Measurements from ENCODE around the gene ZNF485. TPM values are rescaled to one million over a fixed set of nuclear protein-coding genes. Genes with fewer than 3 reads are reported as not detected.

Gene ZNF485
- total RNA-seq (5.1 TPM), polyA plus RNA-seq (ENCODE audit: insufficient read depth in 1 of 8, insufficient read length in 8 of 8, low replicate concordance in 1 of 8) (1 to 10 TPM; 2.5 to 3.4 (median 3.1) TPM)
- long read RNA-seq, donor 1, result 0 reads
- long read RNA-seq, donor 2, result 0 reads
- long read RNA-seq, donor 3, partial matches to known transcripts, result 0 of 1 reads
- long read RNA-seq, donor 3, other reads (novel, unspliced or antisense), result 0 of 1 reads
- long read RNA-seq, donor 4, result 0 reads
- long read RNA-seq, donor 5, partial matches to known transcripts, result 0 of 2 reads
- long read RNA-seq, donor 5, other reads (novel, unspliced or antisense), result 0 of 2 reads
- long read RNA-seq, donor 6, partial matches to known transcripts, result 0 of 2 reads
- long read RNA-seq, donor 6, other reads (novel, unspliced or antisense), result 0 of 2 reads
- long read RNA-seq, donor 7, result 0 reads
- long read RNA-seq, donor 8, partial matches to known transcripts, result 0 of 1 reads
- long read RNA-seq, donor 8, other reads (novel, unspliced or antisense), result 0 of 1 reads
- long read RNA-seq, donor 9, result 0 reads
- long read RNA-seq, donor 10, result 0 reads
- long read RNA-seq, donor 11, partial matches to known transcripts, result 0 of 1 reads
- long read RNA-seq, donor 11, other reads (novel, unspliced or antisense), result 0 of 1 reads

- Histone ChIP-seq H3K4me1 (ENCODE audit: control insufficient read depth, insufficient read depth, low read length) (peaks cover 6% of the 10 kb centered on the region), H3K4me3 (ENCODE audit: low read length) (peak within 1 kb of the TSS; percentile 66), H3K36me3 (ENCODE audit: control insufficient read depth, insufficient read depth, low read length) (peaks cover 13% of the 10 kb centered on the region), H3K9me3 (replicated peaks; ENCODE audit: control insufficient read depth, low read depth, low read length) (no peaks in the 10 kb centered on the region), H3K27ac (ENCODE audit: low read length) (no peak within 1 kb of the TSS), H3K27me3 (ENCODE audit: control insufficient read depth, insufficient read depth, low read length) (no peaks in the 10 kb centered on the region)
- peak; percentile 82 for DNase-seq
- WGBS (ENCODE audit: insufficient coverage), result 1% methylated on average over 52 of the region's 58 CpGs
These were observed at the start of gene ZNF485 for GRCh38 chr10:43606323-43607198. Gene ZNF485 (plus strand): TSS chr10:43606438. CDS start chr10:43607051, 613 bp downstream.

GRCh38 chr10:43557214-43557613 lies 49.0 kb upstream of the ZNF485 start:
- Histone ChIP-seq H3K27me3 (ENCODE audit: control insufficient read depth, insufficient read depth, low read length) (no peaks in the 10 kb centered on the region), H3K27ac (ENCODE audit: low read length) (no peak overlapping the region), H3K4me1 (ENCODE audit: control insufficient read depth, insufficient read depth, low read length) (no peaks in the 10 kb centered on the region), H3K36me3 (ENCODE audit: control insufficient read depth, insufficient read depth, low read length) (peaks cover 26% of the 10 kb centered on the region), H3K4me3 (ENCODE audit: low read length) (no peak overlapping the region), H3K9me3 (replicated peaks; ENCODE audit: control insufficient read depth, low read depth, low read length) (peaks cover 44% of the 10 kb centered on the region)
- DNase-seq, result no peak
- WGBS (ENCODE audit: insufficient coverage), result 100% methylated on average over 1 of the region's 4 CpGs

DNA sequence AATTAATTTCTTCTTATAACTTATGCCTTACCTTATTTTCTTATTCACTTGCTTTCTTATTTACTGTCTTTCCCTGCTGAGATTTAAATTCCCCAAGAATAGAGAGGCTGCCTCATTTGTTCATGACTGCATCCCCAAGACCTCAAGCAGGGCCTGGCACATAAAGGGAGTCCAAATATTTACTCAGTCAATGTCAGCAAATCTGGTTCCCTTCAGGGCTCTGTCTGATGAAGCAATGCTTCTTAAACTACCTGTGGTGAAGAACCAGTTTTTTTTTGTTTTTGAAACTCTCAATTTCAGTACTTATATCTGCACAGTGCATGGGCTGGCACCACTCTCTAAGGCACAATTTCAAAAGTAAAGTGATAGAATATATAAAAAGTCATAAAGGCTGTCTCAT lies 36.6 kb upstream of the ZNF485 start:
- no peak overlapping the region for H3K4me3 ChIP-seq (ENCODE audit: low read length)
- H3K36me3 ChIP-seq (ENCODE audit: control insufficient read depth, insufficient read depth, low read length), result peaks cover 24% of the 10 kb centered on the region
- H3K27ac ChIP-seq (ENCODE audit: low read length), result no peak overlapping the region
- H3K27me3 ChIP-seq (ENCODE audit: control insufficient read depth, insufficient read depth, low read length), result no peaks in the 10 kb centered on the region
- H3K9me3 ChIP-seq (replicated peaks; ENCODE audit: control insufficient read depth, low read depth, low read length), result no peaks in the 10 kb centered on the region
- no peak for DNase-seq
- peaks cover 10% of the 10 kb centered on the region for H3K4me1 ChIP-seq (ENCODE audit: control insufficient read depth, insufficient read depth, low read length)

GRCh38 chr10:43570971-43571370 lies 35.3 kb upstream of the ZNF485 start:
- no peaks in the 10 kb centered on the region for H3K9me3 ChIP-seq (replicated peaks; ENCODE audit: control insufficient read depth, low read depth, low read length)
- H3K4me3 ChIP-seq (ENCODE audit: low read length), result no peak overlapping the region
- no CpG with 5 or more reads among the region's 1 CpG for WGBS (ENCODE audit: insufficient coverage)
- peaks cover 24% of the 10 kb centered on the region for H3K36me3 ChIP-seq (ENCODE audit: control insufficient read depth, insufficient read depth, low read length)
- no peaks in the 10 kb centered on the region for H3K27me3 ChIP-seq (ENCODE audit: control insufficient read depth, insufficient read depth, low read length)
- H3K4me1 ChIP-seq (ENCODE audit: control insufficient read depth, insufficient read depth, low read length), result peaks cover 13% of the 10 kb centered on the region
- H3K27ac ChIP-seq (ENCODE audit: low read length), result no peak overlapping the region
- peak; percentile 23 for DNase-seq

- WGBS (ENCODE audit: insufficient coverage), result 9% methylated on average over 6 of the region's 14 CpGs
- H3K27ac ChIP-seq (ENCODE audit: low read length), result peak overlapping the region; percentile 74
- peak; percentile 41 for DNase-seq
These were observed 32.8 kb upstream of the ZNF485 start for GRCh38 chr10:43573250-43574000.

DNA sequence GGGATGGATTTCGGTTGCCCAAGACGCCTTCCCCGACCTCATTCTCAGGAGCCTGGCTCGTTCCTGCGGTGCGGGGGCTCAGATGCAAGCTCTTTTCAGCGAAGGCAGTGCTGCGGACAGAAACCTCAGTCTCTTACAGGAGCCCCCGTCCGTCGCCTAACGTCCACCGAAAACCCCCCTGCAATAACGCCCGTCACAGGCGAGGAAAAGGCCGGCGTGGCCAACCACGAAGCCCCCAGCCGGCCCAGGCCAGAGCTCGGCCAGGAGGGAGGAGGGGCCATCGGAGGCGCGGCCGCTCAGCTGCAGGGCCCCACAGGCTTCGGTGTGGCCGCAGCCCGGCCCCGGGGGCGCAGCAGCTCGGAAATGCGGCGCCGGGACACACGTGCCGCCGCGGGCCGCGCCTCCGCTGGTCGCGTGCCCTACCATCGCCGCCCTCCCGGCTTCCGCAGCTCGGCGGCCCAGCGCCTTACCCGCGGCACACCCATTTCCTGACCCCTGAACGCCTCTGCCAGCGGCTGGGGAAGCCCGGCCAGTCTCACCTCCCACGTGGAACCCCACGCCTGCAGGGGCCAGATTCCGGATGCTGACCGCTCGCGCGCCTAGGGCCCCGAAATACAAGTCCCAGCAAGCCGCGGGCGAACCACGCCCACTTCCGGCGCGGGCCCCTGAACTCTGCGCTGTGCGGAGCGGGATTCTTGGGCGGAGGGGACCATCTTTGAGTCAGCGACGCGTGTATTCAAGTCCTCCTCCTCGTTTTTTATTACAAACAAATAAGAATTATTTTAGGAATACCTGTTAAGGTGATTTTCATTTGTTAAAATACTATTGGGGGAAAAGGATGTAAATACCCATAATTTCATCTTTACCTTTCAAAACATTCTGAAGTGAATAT lies 32.0 kb upstream of the ZNF485 start, which contains the start of gene ZNF239:
Gene ZNF239, minus strand, starts transcription at position 616 of the 892 bp plus-strand sequence. CDS start 16,537 bp downstream, outside the sequence.
- under 1% methylated on average over 57 of the region's 78 CpGs for WGBS (ENCODE audit: insufficient coverage)
- Histone ChIP-seq H3K4me3 (ENCODE audit: low read length) (peak within 1 kb of the TSS; percentile 52), H3K36me3 (ENCODE audit: control insufficient read depth, insufficient read depth, low read length) (peaks cover 12% of the 10 kb centered on the region), H3K27ac (ENCODE audit: low read length) (peak within 1 kb of the TSS; percentile 74), H3K9me3 (replicated peaks; ENCODE audit: control insufficient read depth, low read depth, low read length) (no peaks in the 10 kb centered on the region), H3K27me3 (ENCODE audit: control insufficient read depth, insufficient read depth, low read length) (no peaks in the 10 kb centered on the region), H3K4me1 (ENCODE audit: control insufficient read depth, insufficient read depth, low read length) (peaks cover 13% of the 10 kb centered on the region)
- DNase-seq, result peak; percentile 96

More at GRCh38 chr10:43573250-43574000, 32.8 kb upstream of the ZNF485 start:
- H3K4me3 ChIP-seq (ENCODE audit: low read length), result peak overlapping the region; percentile 52
- H3K9me3 ChIP-seq (replicated peaks; ENCODE audit: control insufficient read depth, low read depth, low read length), result no peaks in the 10 kb centered on the region
- H3K36me3 ChIP-seq (ENCODE audit: control insufficient read depth, insufficient read depth, low read length), result peaks cover 18% of the 10 kb centered on the region
- peaks cover 13% of the 10 kb centered on the region for H3K4me1 ChIP-seq (ENCODE audit: control insufficient read depth, insufficient read depth, low read length)
- no peaks in the 10 kb centered on the region for H3K27me3 ChIP-seq (ENCODE audit: control insufficient read depth, insufficient read depth, low read length)

GRCh38 chr10:43574906-43575305 lies 31.3 kb upstream of the ZNF485 start:
- peak overlapping the region; percentile 52 for H3K4me3 ChIP-seq (ENCODE audit: low read length)
- peaks cover 7% of the 10 kb centered on the region for H3K36me3 ChIP-seq (ENCODE audit: control insufficient read depth, insufficient read depth, low read length)
- peaks cover 13% of the 10 kb centered on the region for H3K4me1 ChIP-seq (ENCODE audit: control insufficient read depth, insufficient read depth, low read length)
- no peak overlapping the region for H3K27ac ChIP-seq (ENCODE audit: low read length)
- no CpG with 5 or more reads among the region's 8 CpGs for WGBS (ENCODE audit: insufficient coverage)
- no peak for DNase-seq
- no peaks in the 10 kb centered on the region for H3K27me3 ChIP-seq (ENCODE audit: control insufficient read depth, insufficient read depth, low read length)
- no peaks in the 10 kb centered on the region for H3K9me3 ChIP-seq (replicated peaks; ENCODE audit: control insufficient read depth, low read depth, low read length)

- Histone ChIP-seq H3K27me3 (ENCODE audit: control insufficient read depth, insufficient read depth, low read length) (no peaks in the 10 kb centered on the region), H3K9me3 (replicated peaks; ENCODE audit: control insufficient read depth, low read depth, low read length) (no peaks in the 10 kb centered on the region), H3K27ac (ENCODE audit: low read length) (no peak overlapping the region), H3K4me3 (ENCODE audit: low read length) (no peak overlapping the region), H3K36me3 (ENCODE audit: control insufficient read depth, insufficient read depth, low read length) (peaks cover 4% of the 10 kb centered on the region), H3K4me1 (ENCODE audit: control insufficient read depth, insufficient read depth, low read length) (peaks cover 13% of the 10 kb centered on the region)
- DNase-seq, result no peak
- 100% methylated on average over 1 of the region's 5 CpGs for WGBS (ENCODE audit: insufficient coverage)
These were observed 30.2 kb upstream of the ZNF485 start for GRCh38 chr10:43576062-43576461.

- Histone ChIP-seq H3K27ac (ENCODE audit: low read length) (no peak overlapping the region), H3K4me3 (ENCODE audit: low read length) (no peak overlapping the region), H3K36me3 (ENCODE audit: control insufficient read depth, insufficient read depth, low read length) (peaks cover 4% of the 10 kb centered on the region), H3K27me3 (ENCODE audit: control insufficient read depth, insufficient read depth, low read length) (no peaks in the 10 kb centered on the region), H3K4me1 (ENCODE audit: control insufficient read depth, insufficient read depth, low read length) (peaks cover 13% of the 10 kb centered on the region), H3K9me3 (replicated peaks; ENCODE audit: control insufficient read depth, low read depth, low read length) (no peaks in the 10 kb centered on the region)
- DNase-seq, result no peak
- WGBS (ENCODE audit: insufficient coverage), result 67% methylated on average over 1 of the region's 5 CpGs
These were observed 29.7 kb upstream of the ZNF485 start for GRCh38 chr10:43576580-43576979.

Data from muscle of leg (tissue), 16 donors.